DND-41 (cell line): ENCODE data around the gene KATNAL1.

Experiments
- ATAC-seq: fragments of 200-7000 bp; cut with Tn5 transposase; 3 replicates; pipeline ENCODE4 v1.9.1; 2021; ENCODE audit warnings: low read depth; ENCODE audit not compliant: insufficient read depth
- DNase-seq: peaks from one replicate; pipeline ENCODE4 v3.0.0-alpha.2; 2020
- H2AFZ ChIP-seq: 2 replicates; pipeline ENCODE4 v1.6.0; 2012; ENCODE audit warnings: low read depth, low read length
- H3K27ac ChIP-seq: 2 replicates; pipeline ENCODE4 v1.5.1; 2012; ENCODE audit warnings: low read length, inconsistent platforms
- H3K27me3 ChIP-seq: fragments of 200-600 bp; sonication (generic); 2 replicates; pipeline ENCODE4 v1.6.0; 2012; ENCODE audit warnings: low read length, mild to moderate bottlenecking, inconsistent platforms; ENCODE audit not compliant: insufficient read depth, poor library complexity
- H3K36me3 ChIP-seq: 2 replicates; pipeline ENCODE4 v1.5.1; 2012; ENCODE audit warnings: low read length, inconsistent platforms; ENCODE audit not compliant: insufficient read depth
- H3K4me1 ChIP-seq: 2 replicates; pipeline ENCODE4 v1.5.1; 2012; ENCODE audit warnings: mild to moderate bottlenecking, low read length; ENCODE audit not compliant: insufficient read depth
- H3K4me2 ChIP-seq: 2 replicates; pipeline ENCODE4 v1.6.0; 2012; ENCODE audit warnings: mild to moderate bottlenecking, moderate library complexity, low read length, inconsistent platforms; ENCODE audit not compliant: insufficient read depth
- H3K4me3 ChIP-seq, 2 experiments: fragments of 200-600 bp in 1 of 2; shearing (Covaris generic) in 1 of 2; 2 replicates each; pipeline ENCODE4 v1.5.1; 2012 to 2016; ENCODE audit warnings: inconsistent platforms in 2 of 2, low read length in 2 of 2, mild to moderate bottlenecking in 2 of 2, low read depth in 1 of 2, moderate library complexity in 1 of 2
- H3K79me2 ChIP-seq: 2 replicates; pipeline ENCODE4 v1.6.0; 2012; ENCODE audit warnings: low read length, inconsistent platforms; ENCODE audit not compliant: insufficient read depth
- H3K9ac ChIP-seq: 2 replicates; pipeline ENCODE4 v1.6.0; 2012; ENCODE audit warnings: low read depth, mild to moderate bottlenecking, inconsistent platforms, low read length, moderate library complexity
- H3K9me3 ChIP-seq: 2 replicates; pipeline ENCODE4 v1.5.1; 2012; ENCODE audit warnings: low read length, moderate library complexity, mild to moderate bottlenecking, inconsistent platforms; ENCODE audit not compliant: insufficient read depth, severe bottlenecking
- H4K20me1 ChIP-seq: 2 replicates; pipeline ENCODE4 v1.6.0; 2012; ENCODE audit warnings: low read length; ENCODE audit not compliant: insufficient read depth
- CTCF ChIP-seq: IDR thresholded peaks from 2 replicates; pipeline ENCODE4 v1.5.1; 2012; ENCODE audit warnings: borderline replicate concordance, low read length, moderate library complexity, mild to moderate bottlenecking; ENCODE audit not compliant: poor library complexity, severe bottlenecking; ENCODE audit errors: extremely low read depth
- EZH2 ChIP-seq: IDR thresholded peaks from 3 replicates; pipeline ENCODE4 v1.6.1; 2012; ENCODE audit warnings: borderline replicate concordance, low read depth, mild to moderate bottlenecking, moderate library complexity, low read length, inconsistent platforms; ENCODE audit not compliant: severe bottlenecking

The KATNAL1 gene

GRCh38 chr13:30308548-30308947 is 1.2 kb upstream of the KATNAL1 start:
- Histone ChIP-seq H3K4me3 (no peak overlapping the region), H3K4me2 (no peak overlapping the region), H2AFZ (no peak overlapping the region), H3K79me2 (peaks cover 32% of the 10 kb centered on the region), H3K36me3 (no peaks in the 10 kb centered on the region), H3K27me3 (no peaks in the 10 kb centered on the region), H4K20me1 (no peaks in the 10 kb centered on the region), H3K9ac (no peak overlapping the region), H3K4me1 (peaks cover 41% of the 10 kb centered on the region), H3K27ac (no peak overlapping the region), H3K9me3 (no peaks in the 10 kb centered on the region)
- ATAC-seq (no peak), DNase-seq (no peak)
- TF ChIP-seq CTCF: no peak
- TF ChIP-seq EZH2: no peak

- no peaks in the 10 kb centered on the region for H3K36me3 ChIP-seq
- peak overlapping the region; percentile 92 for H3K27ac ChIP-seq
- H3K4me3 ChIP-seq: peak overlapping the region; percentile 81 to 87; a peak in 3 of 4 replicates
- H4K20me1 ChIP-seq: no peaks in the 10 kb centered on the region
- peaks cover 47% of the 10 kb centered on the region for H3K4me1 ChIP-seq
- DNase-seq (no peak), ATAC-seq (no peak)
- H2AFZ ChIP-seq: peak overlapping the region; percentile 85
- H3K27me3 ChIP-seq: no peaks in the 10 kb centered on the region
- TF ChIP-seq CTCF (no peak), EZH2 (no peak)
- H3K79me2 ChIP-seq: peaks cover 38% of the 10 kb centered on the region
- H3K9ac ChIP-seq: peak overlapping the region; percentile 87
- peak overlapping the region; percentile 68 for H3K4me2 ChIP-seq
- no peaks in the 10 kb centered on the region for H3K9me3 ChIP-seq
Measured at GRCh38 chr13:30307971-30308290, 580 bp upstream of the KATNAL1 start.

GRCh38 chr13:30306762-30307193 is 573 bp downstream of the KATNAL1 start:
- TF ChIP-seq CTCF (no peak), EZH2 (no peak)
- no peaks in the 10 kb centered on the region for H3K9me3 ChIP-seq
- peak; percentile 85 for ATAC-seq
- peak overlapping the region; percentile 87 for H3K9ac ChIP-seq
- H2AFZ ChIP-seq: peak overlapping the region; percentile 85
- peaks cover 50% of the 10 kb centered on the region for H3K79me2 ChIP-seq
- peak overlapping the region; percentile 92 for H3K27ac ChIP-seq
- DNase-seq: peak; percentile 94
- H3K4me3 ChIP-seq: peak overlapping the region; percentile 81 to 87
- H3K36me3 ChIP-seq: no peaks in the 10 kb centered on the region
- no peaks in the 10 kb centered on the region for H4K20me1 ChIP-seq
- H3K4me1 ChIP-seq: peaks cover 58% of the 10 kb centered on the region
- peak overlapping the region; percentile 68 for H3K4me2 ChIP-seq
- no peaks in the 10 kb centered on the region for H3K27me3 ChIP-seq

- Histone ChIP-seq H3K9ac (peak overlapping the region; percentile 87), H3K4me1 (peaks cover 67% of the 10 kb centered on the region), H3K27ac (peak overlapping the region; percentile 92), H3K9me3 (no peaks in the 10 kb centered on the region), H2AFZ (no peak overlapping the region), H4K20me1 (no peaks in the 10 kb centered on the region), H3K36me3 (no peaks in the 10 kb centered on the region), H3K79me2 (peaks cover 63% of the 10 kb centered on the region), H3K4me3 (peak overlapping the region; percentile 81 to 87; a peak in 3 of 4 replicates), H3K27me3 (no peaks in the 10 kb centered on the region), H3K4me2 (peak overlapping the region; percentile 68)
- DNase-seq: no peak
- TF ChIP-seq CTCF: no peak
- no peak for TF ChIP-seq EZH2
- no peak for ATAC-seq
Measured at GRCh38 chr13:30305456-30305970, 1.8 kb downstream of the KATNAL1 start.
